ENCODE results near the gene CDH2.

CDH2 gene

GRCh38 chr18:28091197-28091596, 85.7 kb downstream of the CDH2 start:
- no peak for DNase-seq

GRCh38 chr18:28088477-28088876, 88.5 kb downstream of the CDH2 start:
- no peak for DNase-seq

GRCh38 chr18:28086670-28087552, 90.0 kb downstream of the CDH2 start:
- peak in 14 of 56 donors; percentile 6 to 62 (median 26) for DNase-seq

GRCh38 chr18:28081516-28081915, 95.4 kb downstream of the CDH2 start:
- DNase-seq = no peak

GRCh38 chr18:28080876-28081300, 96.0 kb downstream of the CDH2 start:
- DNase-seq = no peak

GRCh38 chr18:28079883-28080282, 97.0 kb downstream of the CDH2 start:
- DNase-seq = no peak

- no peak for DNase-seq
Measured at GRCh38 chr18:28078849-28079248, 98.1 kb downstream of the CDH2 start.

GRCh38 chr18:28078298-28078697, 98.6 kb downstream of the CDH2 start:
- DNase-seq = no peak

GRCh38 chr18:28075501-28075900, 101.4 kb downstream of the CDH2 start:
- peak in 10 of 56 donors; percentile 4 to 27 (median 20) for DNase-seq

GRCh38 chr18:28074076-28074475, 102.9 kb downstream of the CDH2 start:
- no peak for DNase-seq

- no peak for DNase-seq
Measured at GRCh38 chr18:28073658-28074057, 103.3 kb downstream of the CDH2 start.

- no peak for DNase-seq
Measured at GRCh38 chr18:28071199-28071598, 105.7 kb downstream of the CDH2 start.

GRCh38 chr18:28068207-28068606, 108.7 kb downstream of the CDH2 start:
- DNase-seq = no peak

- DNase-seq = no peak
Measured at GRCh38 chr18:28067346-28067745, 109.6 kb downstream of the CDH2 start.

GRCh38 chr18:28065793-28066186, 111.1 kb downstream of the CDH2 start:
- no peak for DNase-seq

GRCh38 chr18:28065031-28065792, 111.7 kb downstream of the CDH2 start:
- no peak for DNase-seq

- no peak for DNase-seq
Measured at GRCh38 chr18:28063926-28064325, 113.0 kb downstream of the CDH2 start.

GRCh38 chr18:28063271-28063761, 113.6 kb downstream of the CDH2 start:
- DNase-seq = no peak

GRCh38 chr18:28062443-28062842, 114.5 kb downstream of the CDH2 start:
- no peak for DNase-seq

GRCh38 chr18:28059861-28060260, 117.1 kb downstream of the CDH2 start:
- no peak for DNase-seq

- no peak for DNase-seq
Measured at GRCh38 chr18:28050545-28050944, 126.4 kb downstream of the CDH2 start.

GRCh38 chr18:28048612-28049011, 128.3 kb downstream of the CDH2 start:
- peak in 1 of 56 donors; percentile 28 for DNase-seq

Data from amygdala (tissue), 56 donors.